ENCODE data around the gene MAP1B.

The MAP1B gene

GRCh38 chr5:72134226-72134899 is 27.1 kb downstream of the MAP1B start:
- DNase-seq (ENCODE audit: low read depth), result no peak
- no peak for TF ChIP-seq CTCF (conservative IDR thresholded peaks at IDR 0.05; ENCODE audit: control insufficient read depth, insufficient read depth, low read depth, low read length)
- H3K4me3 ChIP-seq (ENCODE audit: control insufficient read depth, low read depth, low read length), result no peak overlapping the region

GRCh38 chr5:72137826-72138409 is 30.6 kb downstream of the MAP1B start:
- DNase-seq (ENCODE audit: low read depth), result no peak
- TF ChIP-seq CTCF (conservative IDR thresholded peaks at IDR 0.05; ENCODE audit: control insufficient read depth, insufficient read depth, low read depth, low read length), result peak; percentile 60
- H3K4me3 ChIP-seq (ENCODE audit: control insufficient read depth, low read depth, low read length), result no peak overlapping the region

- peak; percentile 98 for DNase-seq (ENCODE audit: low read depth)
- no peak overlapping the region for H3K4me3 ChIP-seq (ENCODE audit: control insufficient read depth, low read depth, low read length)
- TF ChIP-seq CTCF (conservative IDR thresholded peaks at IDR 0.05; ENCODE audit: control insufficient read depth, insufficient read depth, low read depth, low read length), result no peak
Measured at GRCh38 chr5:72138943-72139521, 31.8 kb downstream of the MAP1B start.

- DNase-seq (ENCODE audit: low read depth), result no peak
- no peak for TF ChIP-seq CTCF (conservative IDR thresholded peaks at IDR 0.05; ENCODE audit: control insufficient read depth, insufficient read depth, low read depth, low read length)
- no peak overlapping the region for H3K4me3 ChIP-seq (ENCODE audit: control insufficient read depth, low read depth, low read length)
Measured at GRCh38 chr5:72140711-72141110, 33.4 kb downstream of the MAP1B start.

- DNase-seq (ENCODE audit: low read depth), result peak; percentile 98
- no peak overlapping the region for H3K4me3 ChIP-seq (ENCODE audit: control insufficient read depth, low read depth, low read length)
- TF ChIP-seq CTCF (conservative IDR thresholded peaks at IDR 0.05; ENCODE audit: control insufficient read depth, insufficient read depth, low read depth, low read length), result no peak
Measured at GRCh38 chr5:72141440-72142355, 34.4 kb downstream of the MAP1B start.

- DNase-seq (ENCODE audit: low read depth), result no peak
- no peak overlapping the region for H3K4me3 ChIP-seq (ENCODE audit: control insufficient read depth, low read depth, low read length)
- TF ChIP-seq CTCF (conservative IDR thresholded peaks at IDR 0.05; ENCODE audit: control insufficient read depth, insufficient read depth, low read depth, low read length), result no peak
Measured at GRCh38 chr5:72144762-72145161, 37.5 kb downstream of the MAP1B start.
